ENCODE data around the gene MBD1.

GRCh38 chr18:50312296-50313030 is 31.1 kb upstream of the MBD1 start:
- TF ChIP-seq EZH2 (IDR thresholded peaks at IDR 0.05) (no peak), POLR2AphosphoS5 (IDR thresholded peaks at IDR 0.05; ENCODE audit: borderline replicate concordance, low read depth, low read length) (no peak), FOXP2 (optimal IDR thresholded peaks at IDR 0.05; ENCODE audit: control extremely low read depth, extremely low read length, insufficient read depth) (no peak)

All from SK-N-MC (cell line).